OCI-LY1 (cell line): ENCODE results near the gene PIGV.

Experiments used
- EZH2 ChIP-seq: fragments of 200-600 bp; sonication (generic), shearing (Covaris generic); IDR thresholded peaks from 2 replicates; pipeline ENCODE4 v1.8.0; 2017; ENCODE audit warnings: borderline replicate concordance, mixed run types, mild to moderate bottlenecking, antibody characterized with exemption, low read length, moderate library complexity, mixed read lengths
- TF ChIP-seq, protein P1 (sequence below): fragments of 200-600 bp; sonication (generic), shearing (Covaris generic); IDR thresholded peaks from 2 replicates; pipeline ENCODE4 v1.5.1; 2017; ENCODE audit warnings: mild to moderate bottlenecking, antibody characterized with exemption, low read length, moderate library complexity, mixed read lengths

DNA sequence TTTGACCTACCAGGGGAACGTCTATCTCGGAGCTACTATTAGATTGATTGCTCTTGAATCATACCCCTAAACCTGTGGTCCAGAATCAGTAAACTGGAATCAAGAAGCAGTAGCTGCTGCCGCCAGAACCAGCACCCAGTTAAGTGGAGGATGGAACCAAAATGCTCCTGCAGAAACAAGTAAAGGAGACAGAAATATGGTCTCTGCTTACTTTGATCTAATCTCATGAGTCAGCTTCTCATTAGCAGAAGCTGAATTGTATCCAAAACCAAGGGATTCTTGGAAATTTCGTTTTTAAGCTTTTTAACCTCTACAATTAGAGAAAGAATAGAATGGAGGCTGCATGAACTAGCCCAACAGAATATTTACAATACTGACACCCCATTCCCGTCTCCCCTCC, 42.6 kb upstream of the PIGV start:
- TF ChIP-seq, protein P1, sequence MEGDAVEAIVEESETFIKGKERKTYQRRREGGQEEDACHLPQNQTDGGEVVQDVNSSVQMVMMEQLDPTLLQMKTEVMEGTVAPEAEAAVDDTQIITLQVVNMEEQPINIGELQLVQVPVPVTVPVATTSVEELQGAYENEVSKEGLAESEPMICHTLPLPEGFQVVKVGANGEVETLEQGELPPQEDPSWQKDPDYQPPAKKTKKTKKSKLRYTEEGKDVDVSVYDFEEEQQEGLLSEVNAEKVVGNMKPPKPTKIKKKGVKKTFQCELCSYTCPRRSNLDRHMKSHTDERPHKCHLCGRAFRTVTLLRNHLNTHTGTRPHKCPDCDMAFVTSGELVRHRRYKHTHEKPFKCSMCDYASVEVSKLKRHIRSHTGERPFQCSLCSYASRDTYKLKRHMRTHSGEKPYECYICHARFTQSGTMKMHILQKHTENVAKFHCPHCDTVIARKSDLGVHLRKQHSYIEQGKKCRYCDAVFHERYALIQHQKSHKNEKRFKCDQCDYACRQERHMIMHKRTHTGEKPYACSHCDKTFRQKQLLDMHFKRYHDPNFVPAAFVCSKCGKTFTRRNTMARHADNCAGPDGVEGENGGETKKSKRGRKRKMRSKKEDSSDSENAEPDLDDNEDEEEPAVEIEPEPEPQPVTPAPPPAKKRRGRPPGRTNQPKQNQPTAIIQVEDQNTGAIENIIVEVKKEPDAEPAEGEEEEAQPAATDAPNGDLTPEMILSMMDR: no peak
- TF ChIP-seq EZH2: no peak
